PC-9 (cell line): ENCODE measurements around the gene BTNL9.

Source experiments
- EZH2 ChIP-seq: fragments of 200-600 bp; sonication (generic); IDR thresholded peaks from 2 replicates; pipeline ENCODE4 v1.8.0; 2017; ENCODE audit warnings: antibody characterized with exemption, low read depth
- TF ChIP-seq, protein P1 (sequence below): fragments of 200-600 bp; sonication (generic); conservative IDR thresholded peaks from 2 replicates; pipeline ENCODE4 v1.6.1; 2017; ENCODE audit warnings: mixed run types, antibody characterized with exemption, mild to moderate bottlenecking, moderate library complexity

DNA sequence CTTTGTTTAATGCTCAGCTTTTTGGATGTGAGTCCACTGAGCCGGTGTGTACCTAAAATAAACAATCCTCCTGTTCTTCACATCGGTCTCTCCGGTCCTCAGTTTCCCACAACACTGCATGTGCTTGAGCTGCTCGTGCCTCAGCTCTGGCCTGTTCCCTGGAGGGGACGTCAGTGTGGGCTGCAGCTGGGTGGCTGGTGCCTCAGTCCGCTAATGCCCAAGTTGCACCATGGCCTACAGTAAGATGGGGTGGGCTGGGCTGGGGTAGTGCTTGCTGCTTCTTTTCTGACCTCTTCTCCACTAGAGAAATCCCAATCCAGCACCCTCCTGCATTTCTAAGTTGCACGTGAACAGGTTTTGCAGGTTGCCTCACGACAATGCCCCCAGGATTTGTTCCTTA, 595 bp upstream of the BTNL9 start:
- TF ChIP-seq, protein P1, sequence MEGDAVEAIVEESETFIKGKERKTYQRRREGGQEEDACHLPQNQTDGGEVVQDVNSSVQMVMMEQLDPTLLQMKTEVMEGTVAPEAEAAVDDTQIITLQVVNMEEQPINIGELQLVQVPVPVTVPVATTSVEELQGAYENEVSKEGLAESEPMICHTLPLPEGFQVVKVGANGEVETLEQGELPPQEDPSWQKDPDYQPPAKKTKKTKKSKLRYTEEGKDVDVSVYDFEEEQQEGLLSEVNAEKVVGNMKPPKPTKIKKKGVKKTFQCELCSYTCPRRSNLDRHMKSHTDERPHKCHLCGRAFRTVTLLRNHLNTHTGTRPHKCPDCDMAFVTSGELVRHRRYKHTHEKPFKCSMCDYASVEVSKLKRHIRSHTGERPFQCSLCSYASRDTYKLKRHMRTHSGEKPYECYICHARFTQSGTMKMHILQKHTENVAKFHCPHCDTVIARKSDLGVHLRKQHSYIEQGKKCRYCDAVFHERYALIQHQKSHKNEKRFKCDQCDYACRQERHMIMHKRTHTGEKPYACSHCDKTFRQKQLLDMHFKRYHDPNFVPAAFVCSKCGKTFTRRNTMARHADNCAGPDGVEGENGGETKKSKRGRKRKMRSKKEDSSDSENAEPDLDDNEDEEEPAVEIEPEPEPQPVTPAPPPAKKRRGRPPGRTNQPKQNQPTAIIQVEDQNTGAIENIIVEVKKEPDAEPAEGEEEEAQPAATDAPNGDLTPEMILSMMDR: no peak
- TF ChIP-seq EZH2: no peak
